GM12878 (cell line): ENCODE measurements around the gene RREB1. TPM values are rescaled to one million over a fixed set of nuclear protein-coding genes. Genes with fewer than 3 reads are reported as not detected.

Experiments
- CREB1 ChIP-seq: IDR thresholded peaks from 2 replicates; pipeline ENCODE4 v1.6.1; 2012; ENCODE audit warnings: low read depth, mild to moderate bottlenecking, inconsistent platforms
- DPF2 ChIP-seq: fragments of 450-650 bp; IDR thresholded peaks from 2 replicates; pipeline ENCODE4 v1.6.1; 2017; ENCODE audit warnings: mild to moderate bottlenecking
- E2F4 ChIP-seq: IDR thresholded peaks from 2 replicates; pipeline ENCODE4 v1.6.1; 2012; ENCODE audit warnings: low read depth, low read length, improper control_type of control experiment
- ELK1 ChIP-seq: IDR thresholded peaks from 2 replicates; pipeline ENCODE4 v1.6.1; 2012; ENCODE audit warnings: low read depth, low read length, improper control_type of control experiment
- EP300 ChIP-seq, 2 experiments: fragments of 150-350 bp in 1 of 2; IDR thresholded peaks; 2 replicates each; pipeline ENCODE4 v1.6.1; 2011 to 2012; ENCODE audit warnings: low read depth in 2 of 2, low read length in 2 of 2, borderline replicate concordance in 1 of 2, improper control_type of control experiment in 1 of 2, inconsistent platforms in 1 of 2; ENCODE audit not compliant: control insufficient read depth in 1 of 2
- FOXK2 ChIP-seq: fragments of 450-650 bp; IDR thresholded peaks from 2 replicates; pipeline ENCODE4 v1.6.1; 2017; ENCODE audit warnings: mild to moderate bottlenecking, moderate library complexity
- GABPA ChIP-seq: IDR thresholded peaks from 2 replicates; pipeline ENCODE4 v1.6.1; 2014; ENCODE audit warnings: antibody characterized with exemption, low read depth, mild to moderate bottlenecking, inconsistent platforms
- JUNB ChIP-seq: IDR thresholded peaks from 2 replicates; pipeline ENCODE4 v1.6.1; 2016; ENCODE audit warnings: antibody characterized with exemption, mild to moderate bottlenecking
- KAT2A ChIP-seq: conservative IDR thresholded peaks from 2 replicates; pipeline ENCODE4 v1.6.1; 2011; ENCODE audit warnings: low read depth, low read length; ENCODE audit not compliant: control insufficient read depth
- MAX ChIP-seq: IDR thresholded peaks from 2 replicates; pipeline ENCODE4 v1.6.1; 2012; ENCODE audit warnings: low read depth, low read length, improper control_type of control experiment
- MEF2A ChIP-seq: IDR thresholded peaks from 2 replicates; pipeline ENCODE4 v1.6.1; 2011; ENCODE audit warnings: low read depth, mild to moderate bottlenecking, low read length, moderate library complexity; ENCODE audit not compliant: insufficient read depth
- NFXL1 ChIP-seq: fragments of 450-650 bp; IDR thresholded peaks from 2 replicates; pipeline ENCODE4 v1.6.1; 2017; ENCODE audit warnings: antibody characterized with exemption, mild to moderate bottlenecking, borderline replicate concordance
- PAX8 ChIP-seq: fragments of 450-650 bp; IDR thresholded peaks from 2 replicates; pipeline ENCODE4 v1.6.1; 2017; ENCODE audit warnings: mild to moderate bottlenecking, moderate library complexity
- POLR2AphosphoS5 ChIP-seq: IDR thresholded peaks from 2 replicates; pipeline ENCODE4 v1.6.1; 2011; ENCODE audit warnings: mild to moderate bottlenecking, low read length, inconsistent platforms
- POU2F2 ChIP-seq: IDR thresholded peaks from 3 replicates; pipeline ENCODE4 v1.6.1; 2011; ENCODE audit warnings: low read depth, mild to moderate bottlenecking, low read length, borderline replicate concordance
- REST ChIP-seq: IDR thresholded peaks from 2 replicates; pipeline ENCODE4 v1.6.1; 2012; ENCODE audit warnings: mild to moderate bottlenecking, low read depth, low read length
- SREBF1 ChIP-seq: IDR thresholded peaks from 2 replicates; pipeline ENCODE4 v1.6.1; 2012; ENCODE audit warnings: mild to moderate bottlenecking, low read length
- SREBF2 ChIP-seq: IDR thresholded peaks from 2 replicates; pipeline ENCODE4 v1.6.1; 2012; ENCODE audit warnings: mild to moderate bottlenecking, low read length
- USF2 ChIP-seq: IDR thresholded peaks from 2 replicates; pipeline ENCODE4 v1.6.1; 2011; ENCODE audit warnings: low read depth, low read length, improper control_type of control experiment, borderline replicate concordance
- ZBTB4 ChIP-seq: fragments of 450-650 bp; formaldehyde crosslinking; IDR thresholded peaks from 2 replicates; pipeline ENCODE4 v1.4.0; 2022; ENCODE audit warnings: mild to moderate bottlenecking, moderate library complexity
- polyA plus RNA-seq, 11 experiments: library from polyadenylated mRNA; depleted of rRNA in 4 of 11; unstranded in 6 of 11; stranded (reverse) in 5 of 11; fragments of >200 nt; fragmentation: Nextera tagmentation in 4 of 11; fragmentation: Illumina TruSeq in 1 of 11; extraction: Ambion mirVana in 4 of 11; extraction: Trizol in 1 of 11; gene quantifications; 1 replicate in 1 of 11; 2 replicates in 10 of 11; pipeline versions ENCODE4 v1.2.1 to v1.2.3, GENCODE V29; 2011 to 2016; ENCODE audit warnings: inconsistent platforms in 2 of 11, missing spikeins in 2 of 11, low read depth in 1 of 11
- total RNA-seq, 4 experiments: library from RNA; depleted of rRNA in 3 of 4; stranded (reverse); fragments of >200 nt in 3 of 4; fragmentation: Illumina TruSeq in 1 of 4; extraction: Trizol in 1 of 4; gene quantifications; 2 replicates each; pipeline versions ENCODE4 v1.2.1 to v1.2.3, GENCODE V29; 2013 to 2021

RREB1 gene
- total and polyA plus RNA-seq, 10 of the 15 experiments (the other 5 are each of a cell fraction or from before 2014, with no cell fraction given), result 1.9 to 30.3 (median 8.6) TPM

GRCh38 chr6:7201732-7202541, 94.2 kb downstream of the RREB1 start (continued):
- TF ChIP-seq ELK1 (no peak), REST (no peak), KAT2A (no peak), POLR2AphosphoS5 (no peak), CREB1 (no peak; the same call in 1 of the 2 replicates), MAX (peak; percentile 46; the same call in 1 of the 2 replicates), POU2F2 (no peak; the same call in 2 of the 3 replicates), GABPA (no peak), FOXK2 (no peak), E2F4 (no peak), SREBF1 (no peak), PAX8 (no peak), USF2 (no peak), EP300 (IDR thresholded peaks at IDR 0.05; ENCODE audit: borderline replicate concordance in 1 of 2, control insufficient read depth in 1 of 2, low read depth in 2 of 2, low read length in 2 of 2) (peak in 1 of 2 experiments; percentile 39; a peak in 1 of 4 replicates), NFXL1 (no peak), DPF2 (peak; percentile 93), SREBF2 (no peak), MEF2A (peak; percentile 82), ZBTB4 (no peak), JUNB (no peak)
